K562 (cell line): ENCODE data around the gene SPCS3. TPM values are rescaled to one million over a fixed set of nuclear protein-coding genes. Genes with fewer than 3 reads are reported as not detected.

ENCODE experiments used
- ATAC-seq: fragments of 200-7000 bp; cut with Tn5 transposase; 3 replicates; pipeline ENCODE4 v1.9.1; 2020; ENCODE audit warnings: moderate library complexity
- BruUV-seq: library from RNA; stranded (reverse); fragments of 400-500 nt; replicated peaks from 2 replicates; lab custom pipeline; 2021; lab: Mats Ljungman, UMichigan
- CTCF ChIA-PET: fragments of 300-600 bp; formaldehyde crosslinking; extraction: SDS; loops from one replicate; lab custom pipeline; 2021; ENCODE audit warnings: low intra/inter-chr PET ratio; lab: Yijun Ruan, JAX
- POLR2A ChIA-PET: fragments of 300-600, 350-650 bp; sonication (Branson Sonifier 250); formaldehyde crosslinking; extraction: SDS; loops from one replicate; lab custom pipeline; 2021; ENCODE audit warnings: antibody characterized with exemption, inconsistent platforms; lab: Yijun Ruan, JAX
- DNase-seq, 4 experiments: peaks; one replicate each; pipeline versions ENCODE4 v3.0.0 to v3.0.0-alpha.2; 2011 to 2018; ENCODE audit warnings: low spot score in 3 of 4, mixed read lengths in 3 of 4; ENCODE audit errors: extremely low read depth in 1 of 4
- FAIRE-seq: peaks from 2 replicates; lab custom pipeline; 2011; peaks lifted over from hg19 to GRCh38; lab: Jason Lieb, UNC
- H2AFZ ChIP-seq: 2 replicates; pipeline ENCODE4 v1.6.0; 2011; ENCODE audit warnings: low read depth, low read length, control low read depth, inconsistent platforms
- H3K27ac ChIP-seq: fragments of 200-600 bp; 3 replicates; pipeline ENCODE4 v1.8.0; 2011; ENCODE audit warnings: low read depth, mild to moderate bottlenecking, control low read depth, inconsistent platforms, low read length, moderate library complexity, mixed read lengths; ENCODE audit errors: extremely low read depth
- H3K27me3 ChIP-seq, 2 experiments: fragments of 300-600 bp in 1 of 2; 2 replicates in 1 of 2; 3 replicates in 1 of 2; pipeline versions ENCODE4 v1.6.0 to v1.8.0; 2011; ENCODE audit warnings: inconsistent platforms in 2 of 2, low read length in 2 of 2, mild to moderate bottlenecking in 1 of 2, mixed read lengths in 1 of 2, moderate library complexity in 1 of 2; ENCODE audit not compliant: control insufficient read depth in 2 of 2, insufficient read depth in 2 of 2
- H3K36me3 ChIP-seq: fragments of 300-600 bp; 3 replicates; pipeline ENCODE4 v1.8.0; 2011; ENCODE audit warnings: mild to moderate bottlenecking, low read length, inconsistent platforms; ENCODE audit not compliant: control insufficient read depth, insufficient read depth
- H3K4me1 ChIP-seq, 2 experiments: fragments of 200-600 bp in 1 of 2; replicated peaks in 1 of 2; 2 replicates in 1 of 2; 3 replicates in 1 of 2; pipeline versions ENCODE4 v1.5.1 to v1.8.0; 2011; ENCODE audit warnings: inconsistent platforms in 2 of 2, low read length in 2 of 2, mild to moderate bottlenecking in 1 of 2, mixed read lengths in 1 of 2, moderate library complexity in 1 of 2; ENCODE audit not compliant: control insufficient read depth in 2 of 2, insufficient read depth in 2 of 2
- H3K4me2 ChIP-seq: 2 replicates; pipeline ENCODE4 v1.6.1; 2011; ENCODE audit warnings: low read length, control low read depth, inconsistent platforms, mixed read lengths; ENCODE audit not compliant: insufficient read depth
- H3K4me3 ChIP-seq: fragments of 200-600 bp; sonication (generic), shearing (Covaris generic); 2 replicates; pipeline ENCODE4 v1.5.1; 2016; ENCODE audit warnings: control low read depth, inconsistent platforms
- H3K79me2 ChIP-seq: fragments of 200-600 bp; 3 replicates; pipeline ENCODE4 v1.8.0; 2011; ENCODE audit warnings: low read length, inconsistent platforms; ENCODE audit not compliant: control insufficient read depth, insufficient read depth
- H3K9ac ChIP-seq, 2 experiments: 2 replicates each; pipeline versions ENCODE4 v1.6.0 to v1.6.1; 2011; ENCODE audit warnings: low read depth in 2 of 2, low read length in 2 of 2, control low read depth in 1 of 2, inconsistent platforms in 1 of 2, mild to moderate bottlenecking in 1 of 2, mixed read lengths in 1 of 2; ENCODE audit not compliant: insufficient read depth in 1 of 2
- H3K9me1 ChIP-seq: one replicate; pipeline ENCODE4 v1.6.0; 2011; ENCODE audit warnings: inconsistent platforms, mild to moderate bottlenecking, low read length, moderate library complexity; ENCODE audit not compliant: control insufficient read depth, insufficient read depth
- H3K9me3 ChIP-seq: replicated peaks from 2 replicates; pipeline ENCODE4 v1.5.1; 2011; ENCODE audit warnings: low read depth, low read length, inconsistent platforms; ENCODE audit not compliant: control insufficient read depth, insufficient read depth
- H4K20me1 ChIP-seq: replicated peaks from 2 replicates; pipeline ENCODE4 v1.6.1; 2011; ENCODE audit warnings: low read length, inconsistent platforms, mixed read lengths; ENCODE audit not compliant: control insufficient read depth, insufficient read depth
- GATAD2A ChIP-seq: fragments of 450-650 bp; IDR thresholded peaks from 2 replicates; pipeline ENCODE4 v1.6.1; 2017
- HINFP ChIP-seq: fragments of 450-650 bp; conservative IDR thresholded peaks from 2 replicates; pipeline ENCODE4 v1.6.1; 2016; ENCODE audit warnings: missing genetic modification characterization, low read depth, mild to moderate bottlenecking, control low read depth, missing compliant biosample characterization
- JUND ChIP-seq, 2 experiments: IDR thresholded peaks; 2 replicates in 1 of 2; 3 replicates in 1 of 2; pipeline ENCODE4 v1.6.1; 2011; ENCODE audit warnings: borderline replicate concordance in 2 of 2, low read depth in 2 of 2, low read length in 2 of 2, improper control_type of control experiment in 1 of 2, missing biosample characterization in 1 of 2, missing genetic modification characterization in 1 of 2, missing genetic modification reagents in 1 of 2
- LEF1 ChIP-seq: fragments of 450-650 bp; IDR thresholded peaks from 2 replicates; pipeline ENCODE4 v1.6.1; 2016; ENCODE audit warnings: mild to moderate bottlenecking
- MBD1 ChIP-seq: fragments of 250-450 bp; sonication (Bioruptor Pico); IDR thresholded peaks from 2 replicates; pipeline ENCODE4 v1.8.0; 2022; ENCODE audit warnings: inconsistent platforms
- PPARD ChIP-seq: fragments of 250-450 bp; sonication (Bioruptor Pico); IDR thresholded peaks from 2 replicates; pipeline ENCODE4 v1.8.0; 2022; ENCODE audit warnings: inconsistent platforms, mild to moderate bottlenecking, moderate library complexity
- RREB1 ChIP-seq: fragments of 250-450 bp; sonication (Bioruptor Pico); IDR thresholded peaks from 2 replicates; pipeline ENCODE4 v1.4.0; 2020
- ZNF512 ChIP-seq: IDR thresholded peaks from 2 replicates; pipeline ENCODE4 v1.6.1; 2016; ENCODE audit warnings: missing genetic modification characterization, missing compliant biosample characterization
- in situ Hi-C: fragments of 300-500 bp; cut with MboI; formaldehyde crosslinking; loops from 4 replicates; pipeline ENCODE4 v1.15.0; 2018; ENCODE audit warnings: inconsistent platforms, mixed read lengths
- intact Hi-C: fragments of 100-400 bp; cut with micrococcal nuclease; formaldehyde crosslinking; loops from 2 replicates; pipeline ENCODE4 v1.14.2; 2022
- polyA plus RNA-seq, 8 experiments: library from polyadenylated mRNA; depleted of rRNA in 4 of 8; stranded (reverse) in 5 of 8; unstranded in 3 of 8; fragments of >200 nt; fragmentation: Nextera tagmentation in 2 of 8; fragmentation: Illumina TruSeq in 1 of 8; extraction: Ambion mirVana in 2 of 8; extraction: Trizol in 1 of 8; gene quantifications; 2 replicates each; pipeline versions ENCODE4 v1.2.1 to v1.2.3, GENCODE V29; 2011 to 2014; ENCODE audit warnings: inconsistent platforms in 1 of 8, missing spikeins in 1 of 8
- total RNA-seq, 7 experiments: library from RNA; depleted of rRNA in 6 of 7; stranded (reverse); fragments of >200 nt in 6 of 7; fragmentation: Illumina TruSeq in 2 of 7; extraction: Trizol in 2 of 7; gene quantifications; 2 replicates each; pipeline versions ENCODE4 v1.2.1 to v1.2.3, GENCODE V29; 2011 to 2021; ENCODE audit warnings: low replicate concordance in 1 of 7
- TF ChIP-seq, protein P1 (sequence below), 3 experiments: fragments of 200-800 bp in 1 of 3; sonication (Bioruptor generic) in 1 of 3; sonication (generic) in 1 of 3; formaldehyde crosslinking in 1 of 3; IDR thresholded peaks; 2 replicates each; pipeline versions ENCODE4 v1.6.1 to v1.8.0; 2016 to 2022; ENCODE audit warnings: mild to moderate bottlenecking in 2 of 3, missing compliant biosample characterization in 2 of 3, missing genetic modification characterization in 2 of 3, missing genetic modification reagents in 1 of 3

The SPCS3 gene
- total and polyA plus RNA-seq, 9 of the 15 experiments (the other 6 are each of a cell fraction or from before 2014, with no cell fraction given) = 64.6 to 196 (median 85.4) TPM

- Histone ChIP-seq H3K4me1 (peaks cover 15 to 19% of the 10 kb centered on the region in 2 experiments; a peak in 4 of 5 replicates), H3K9me3 (no peaks in the 10 kb centered on the region), H4K20me1 (no peaks in the 10 kb centered on the region), H3K9me1 (no peaks in the 10 kb centered on the region), H3K36me3 (no peaks in the 10 kb centered on the region), H3K27me3 (no peaks in the 10 kb centered on the region), H2AFZ (peak overlapping the region; percentile 69), H3K79me2 (no peaks in the 10 kb centered on the region), H3K4me2 (no peak overlapping the region), H3K27ac (no peak overlapping the region), H3K4me3 (no peak overlapping the region), H3K9ac (peak overlapping the region in 1 of 2 experiments; percentile 12; a peak in 1 of 4 replicates)
- no TSS peak for BruUV-seq
- ChIA-PET CTCF (no interaction called here), POLR2A (no interaction called here)
- peak; percentile 37; the same call in 2 of the 3 replicates for ATAC-seq
- FAIRE-seq = no peak
- in situ Hi-C loops (no loop called here), intact Hi-C loops (no loop called here)
- no peak for DNase-seq
- TF ChIP-seq ZNF512 (peak; percentile 85), LEF1 (no peak), JUND (IDR thresholded peaks at IDR 0.05; ENCODE audit: borderline replicate concordance, low read depth, low read length) (no peak), JUND (tag; IDR thresholded peaks at IDR 0.05; ENCODE audit: borderline replicate concordance, low read depth, low read length) (no peak), PPARD (no peak), HINFP (tag) (0 out of 2 replicates have a peak, but pooled peaks have one; percentile 38), GATAD2A (peak; percentile 76; the same call in 1 of the 2 replicates), MBD1 (CRISPR knock-in tag) (no peak), RREB1 (CRISPR knock-in tag) (no peak)
- TF ChIP-seq, protein P1, sequence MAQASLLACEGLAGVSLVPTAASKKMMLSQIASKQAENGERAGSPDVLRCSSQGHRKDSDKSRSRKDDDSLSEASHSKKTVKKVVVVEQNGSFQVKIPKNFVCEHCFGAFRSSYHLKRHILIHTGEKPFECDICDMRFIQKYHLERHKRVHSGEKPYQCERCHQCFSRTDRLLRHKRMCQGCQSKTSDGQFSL (CRISPR knock-in tag; IDR thresholded peaks at IDR 0.05) = no peak
- TF ChIP-seq, protein P1 (tag; IDR thresholded peaks at IDR 0.05) = no peak
These were observed 31.7 kb upstream of the SPCS3 start for GRCh38 chr4:176288020-176288419.
